Effector CD8-positive, alpha-beta T cell (primary cell): ENCODE data around the gene COL17A1.
A peak's percentile ranks its signal among the peaks of the same experiment; 100 is the strongest.

Source experiments
- DNase-seq: peaks from one replicate; lab custom pipeline; 2025; lab: John Stamatoyannopoulos, UW

The COL17A1 gene

GRCh38 chr10:103990121-103990520, 95.6 kb downstream of the COL17A1 start:
- no peak for DNase-seq

- DNase-seq, result peak; percentile 14
Observed at GRCh38 chr10:103986360-103986759, 99.3 kb downstream of the COL17A1 start.

- DNase-seq, result no peak
Observed at GRCh38 chr10:103985726-103986125, 100.0 kb downstream of the COL17A1 start.

GRCh38 chr10:103983367-103983911, 102.2 kb downstream of the COL17A1 start:
- no peak for DNase-seq

- DNase-seq, result no peak
Observed at GRCh38 chr10:103982639-103983038, 103.0 kb downstream of the COL17A1 start.
